Fibroblast of pulmonary artery (primary cell): ENCODE results near the gene GCC1.
"Not testable (repeated sequence)": the region's sequence is repeated elsewhere in the genome, so short reads cannot be mapped to it uniquely, and the experiment has no call there.

Experiments
- DNase-seq: peaks from one replicate; pipeline ENCODE4 v3.0.0-alpha.2; 2010; ENCODE audit warnings: low read depth
- H3K4me3 ChIP-seq: replicated peaks from 2 replicates; pipeline ENCODE4 v1.5.1; 2011; ENCODE audit warnings: low read depth, mild to moderate bottlenecking, control low read depth, low read length, moderate library complexity
- TF ChIP-seq, protein P1 (sequence below): IDR thresholded peaks from 2 replicates; pipeline ENCODE4 v1.5.1; 2011; ENCODE audit warnings: mild to moderate bottlenecking, control low read depth, low read length, inconsistent platforms; ENCODE audit errors: missing control alignments

The GCC1 gene

DNA sequence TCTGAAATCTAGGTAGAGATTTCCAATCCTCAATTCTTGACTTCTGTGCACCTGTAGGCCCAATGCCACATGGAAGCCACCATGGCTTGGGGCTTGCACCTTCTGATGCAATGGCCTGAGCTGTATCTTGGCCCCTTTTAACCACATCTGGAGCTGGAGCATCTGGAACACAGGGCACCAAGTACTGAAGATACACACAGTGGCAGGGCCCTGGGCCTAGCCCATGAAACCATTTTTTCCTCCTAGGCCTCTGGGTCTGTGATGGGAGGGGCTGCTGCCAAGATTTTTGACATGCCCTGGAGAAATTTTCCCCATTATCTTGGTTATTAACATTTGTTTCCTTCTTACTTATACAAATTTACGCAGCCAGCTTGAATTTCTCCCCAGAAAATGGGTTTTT, 39.1 kb downstream of the GCC1 start:
- no peak overlapping the region for H3K4me3 ChIP-seq
- TF ChIP-seq, protein P1, sequence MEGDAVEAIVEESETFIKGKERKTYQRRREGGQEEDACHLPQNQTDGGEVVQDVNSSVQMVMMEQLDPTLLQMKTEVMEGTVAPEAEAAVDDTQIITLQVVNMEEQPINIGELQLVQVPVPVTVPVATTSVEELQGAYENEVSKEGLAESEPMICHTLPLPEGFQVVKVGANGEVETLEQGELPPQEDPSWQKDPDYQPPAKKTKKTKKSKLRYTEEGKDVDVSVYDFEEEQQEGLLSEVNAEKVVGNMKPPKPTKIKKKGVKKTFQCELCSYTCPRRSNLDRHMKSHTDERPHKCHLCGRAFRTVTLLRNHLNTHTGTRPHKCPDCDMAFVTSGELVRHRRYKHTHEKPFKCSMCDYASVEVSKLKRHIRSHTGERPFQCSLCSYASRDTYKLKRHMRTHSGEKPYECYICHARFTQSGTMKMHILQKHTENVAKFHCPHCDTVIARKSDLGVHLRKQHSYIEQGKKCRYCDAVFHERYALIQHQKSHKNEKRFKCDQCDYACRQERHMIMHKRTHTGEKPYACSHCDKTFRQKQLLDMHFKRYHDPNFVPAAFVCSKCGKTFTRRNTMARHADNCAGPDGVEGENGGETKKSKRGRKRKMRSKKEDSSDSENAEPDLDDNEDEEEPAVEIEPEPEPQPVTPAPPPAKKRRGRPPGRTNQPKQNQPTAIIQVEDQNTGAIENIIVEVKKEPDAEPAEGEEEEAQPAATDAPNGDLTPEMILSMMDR, result no peak
- no peak for DNase-seq

DNA sequence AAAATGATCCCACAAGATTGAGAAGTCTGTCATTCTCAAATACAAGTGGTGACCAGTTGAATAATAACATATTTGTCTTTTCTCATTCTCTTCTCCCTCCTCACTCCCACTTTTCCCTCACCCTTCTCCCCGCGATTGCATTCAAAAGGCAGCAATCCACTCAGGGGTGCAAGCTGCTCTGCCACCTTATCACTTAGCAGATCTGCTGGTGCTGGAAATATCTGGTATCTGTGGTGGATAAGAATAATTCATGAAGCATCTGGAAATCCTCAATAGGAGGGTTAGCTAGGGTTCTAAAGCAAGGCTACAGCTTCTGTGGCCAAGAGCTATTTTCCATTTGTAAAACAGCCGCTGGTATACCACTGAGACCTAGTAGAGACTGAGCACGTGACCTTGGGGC, 43.8 kb downstream of the GCC1 start:
- no peak overlapping the region for H3K4me3 ChIP-seq
- TF ChIP-seq, protein P1, result no peak
- no peak for DNase-seq

DNA sequence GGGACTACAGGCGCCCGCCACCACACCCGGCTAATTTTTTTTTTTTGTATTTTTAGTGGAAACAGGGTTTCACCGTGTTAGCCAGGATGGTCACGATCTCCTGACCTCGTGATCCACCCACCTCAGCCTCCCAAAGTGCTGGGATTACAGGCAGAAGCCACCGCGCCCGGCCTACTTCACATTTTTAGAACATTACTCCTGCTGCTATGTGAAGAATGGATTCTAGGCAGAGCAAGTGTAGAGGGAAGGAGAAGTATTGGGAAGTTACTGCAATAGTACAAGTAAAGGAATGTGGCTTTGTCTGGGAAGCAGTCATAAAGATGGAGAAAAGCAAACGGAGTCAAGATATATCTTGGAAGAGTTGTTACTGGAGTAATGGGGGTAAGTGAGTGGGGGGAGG, 44.9 kb downstream of the GCC1 start:
- not testable (repeated sequence) for H3K4me3 ChIP-seq, DNase-seq

DNA sequence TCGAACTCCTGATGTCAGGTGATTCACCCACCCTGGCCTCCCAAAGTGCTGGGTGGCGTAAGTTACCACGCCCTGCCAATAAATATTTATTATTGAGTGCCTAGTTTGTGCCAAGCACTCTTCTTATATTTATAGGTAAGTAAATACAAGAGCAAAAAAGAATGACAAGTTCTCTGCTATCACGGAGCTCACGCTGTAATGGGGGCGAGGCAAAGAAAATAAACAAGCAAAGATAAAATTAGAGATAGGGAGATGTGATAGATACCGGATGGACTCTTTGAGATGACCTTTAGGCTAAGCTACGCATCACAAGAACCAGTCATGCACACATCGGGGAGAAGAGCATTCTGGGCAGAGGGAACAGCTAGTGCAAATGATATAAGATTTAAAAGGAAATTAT, 46.3 kb downstream of the GCC1 start:
- TF ChIP-seq, protein P1, result no peak
- H3K4me3 ChIP-seq, result no peak overlapping the region
- no peak for DNase-seq

DNA sequence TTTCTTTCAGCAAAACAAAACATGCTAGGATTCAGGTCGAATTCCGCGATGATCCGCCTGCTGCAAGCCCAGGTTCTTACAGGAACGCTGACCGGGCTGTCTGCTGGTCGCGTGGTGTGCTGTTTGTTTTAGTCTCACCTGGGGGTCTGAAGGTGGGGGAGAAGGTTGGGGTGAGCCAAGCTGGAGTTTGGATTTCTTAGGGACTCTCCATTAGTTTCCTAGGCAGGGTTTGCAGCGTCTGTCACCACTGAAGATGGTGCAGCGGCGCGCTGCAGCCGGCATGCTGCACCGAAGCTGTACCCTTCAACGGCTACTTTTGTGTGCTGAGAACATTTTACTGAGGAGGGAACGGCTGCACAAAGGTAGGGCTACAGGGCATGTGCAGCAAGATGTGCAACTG, 48.7 kb downstream of the GCC1 start:
- no peak for DNase-seq
- H3K4me3 ChIP-seq, result no peak overlapping the region
- TF ChIP-seq, protein P1, result no peak

DNA sequence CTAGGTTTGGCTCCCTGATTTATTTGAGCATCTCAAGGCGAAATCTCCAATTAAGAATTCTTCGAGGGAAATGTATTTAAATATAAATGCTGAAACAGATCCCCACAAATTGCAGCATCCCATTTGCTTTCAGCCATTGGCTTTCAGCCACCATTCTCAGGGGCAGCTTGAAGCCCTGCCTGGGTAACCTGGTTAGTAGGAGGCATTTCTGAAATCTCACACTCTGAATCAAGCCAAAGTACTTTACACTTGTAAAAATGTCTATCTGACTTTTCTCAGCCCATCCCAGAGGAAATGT, 49.1 kb downstream of the GCC1 start:
- H3K4me3 ChIP-seq, result no peak overlapping the region
- DNase-seq, result no peak
- TF ChIP-seq, protein P1, result no peak

DNA sequence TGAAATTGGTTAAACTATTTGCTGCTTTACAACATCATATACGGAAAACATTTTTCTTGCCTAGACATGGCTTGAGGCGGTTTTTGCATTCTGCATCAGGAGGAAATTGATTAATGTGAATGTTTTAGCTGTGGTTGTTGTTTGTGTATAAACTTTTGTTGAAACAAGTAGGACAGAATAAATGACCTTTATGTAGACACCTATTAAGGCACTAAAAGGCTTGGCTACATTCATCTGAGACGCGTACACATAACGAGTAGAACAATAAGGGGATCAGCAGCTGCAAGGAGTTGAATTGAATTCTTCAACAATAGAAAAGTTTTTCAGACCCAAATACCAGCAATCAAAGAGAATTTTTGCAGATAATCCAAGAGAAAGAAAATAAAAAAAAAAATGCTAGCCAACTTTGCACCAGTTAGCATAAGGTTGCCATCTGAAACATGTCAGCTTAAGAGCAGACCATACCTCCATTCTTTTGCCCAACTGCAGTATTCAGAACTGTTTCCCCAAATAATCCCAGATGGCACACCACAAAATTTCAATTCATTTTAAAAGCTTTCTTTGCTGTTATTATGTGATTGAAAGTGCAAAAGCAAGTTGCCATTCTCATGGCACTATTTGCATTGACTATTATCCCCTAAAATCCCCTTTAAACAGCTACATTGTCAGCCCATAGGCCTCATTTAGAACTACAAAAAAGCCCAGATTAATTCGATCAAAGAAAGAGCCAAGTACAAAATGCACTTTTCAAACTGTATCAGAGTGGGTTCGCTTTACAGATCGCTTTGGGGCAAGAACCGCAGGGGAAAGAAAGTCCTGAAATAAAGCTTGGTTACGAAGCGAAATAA, 49.6 kb downstream of the GCC1 start:
- no peak overlapping the region for H3K4me3 ChIP-seq
- no peak for DNase-seq
- TF ChIP-seq, protein P1, result no peak

DNA sequence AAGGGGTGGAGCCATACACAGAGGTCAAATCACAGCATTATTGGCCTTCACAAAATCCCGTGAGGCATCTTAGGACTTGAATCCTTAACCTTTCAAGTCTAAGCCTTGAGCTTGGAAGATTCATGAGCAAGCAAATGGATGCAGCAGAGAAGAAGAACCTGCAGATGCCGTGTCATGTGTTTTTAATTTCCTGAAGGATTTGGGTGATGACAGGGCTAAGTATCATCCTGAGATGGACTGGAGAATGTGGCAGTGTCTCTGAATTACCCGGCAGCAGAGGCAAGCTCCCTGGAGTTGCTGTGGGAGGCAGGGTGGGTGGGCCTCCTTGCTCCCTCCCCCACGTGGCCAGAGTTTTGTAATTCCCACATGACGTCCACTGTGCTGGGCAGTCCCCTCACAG, 50.8 kb downstream of the GCC1 start:
- DNase-seq, result no peak
- TF ChIP-seq, protein P1, result no peak
- H3K4me3 ChIP-seq, result no peak overlapping the region
